GM12878 (cell line): Measurements from ENCODE around the gene B9D2. TPM values are rescaled to one million over a fixed set of nuclear protein-coding genes. Genes with fewer than 3 reads are reported as not detected.

Experiments
- ATF3 ChIP-seq: IDR thresholded peaks from 2 replicates; pipeline ENCODE4 v1.6.1; 2011; ENCODE audit warnings: low read depth, mild to moderate bottlenecking, low read length, moderate library complexity, borderline replicate concordance; ENCODE audit errors: extremely low read depth
- ATF7 ChIP-seq: fragments of 450-650 bp; IDR thresholded peaks from 2 replicates; pipeline ENCODE4 v1.6.1; 2016; ENCODE audit warnings: low read depth, mild to moderate bottlenecking
- BMI1 ChIP-seq: fragments of 450-650 bp; IDR thresholded peaks from 2 replicates; pipeline ENCODE4 v1.6.1; 2016; ENCODE audit warnings: mild to moderate bottlenecking, moderate library complexity, borderline replicate concordance
- CEBPB ChIP-seq, 2 experiments: fragments of 150-350 bp in 1 of 2; IDR thresholded peaks; 2 replicates each; pipeline ENCODE4 v1.6.1; 2012 to 2014; ENCODE audit warnings: low read depth in 2 of 2, low read length in 2 of 2, borderline replicate concordance in 1 of 2, inconsistent platforms in 1 of 2
- E2F8 ChIP-seq: fragments of 450-650 bp; IDR thresholded peaks from 2 replicates; pipeline ENCODE4 v1.6.1; 2018; ENCODE audit warnings: mild to moderate bottlenecking, low read depth, moderate library complexity; ENCODE audit not compliant: partially characterized antibody
- FOXM1 ChIP-seq: IDR thresholded peaks from 2 replicates; pipeline ENCODE4 v1.6.1; 2012; ENCODE audit warnings: low read depth, mild to moderate bottlenecking, inconsistent platforms, low read length, moderate library complexity
- HDGF ChIP-seq: fragments of 450-650 bp; IDR thresholded peaks from 2 replicates; pipeline ENCODE4 v1.6.1; 2016; ENCODE audit warnings: antibody characterized with exemption
- IKZF2 ChIP-seq, 2 experiments: fragments of 450-650 bp; IDR thresholded peaks; 2 replicates each; pipeline ENCODE4 v1.6.1; 2017; ENCODE audit warnings: mild to moderate bottlenecking in 2 of 2, moderate library complexity in 2 of 2
- IRF4 ChIP-seq: IDR thresholded peaks from 2 replicates; pipeline ENCODE4 v1.6.1; 2011; ENCODE audit warnings: low read depth, low read length
- KDM1A ChIP-seq: fragments of 200-600 bp; sonication (generic); IDR thresholded peaks from 2 replicates; pipeline ENCODE4 v1.6.1; 2016; ENCODE audit warnings: borderline replicate concordance
- KLF5 ChIP-seq: fragments of 450-650 bp; IDR thresholded peaks from 2 replicates; pipeline ENCODE4 v1.6.1; 2014; ENCODE audit warnings: mild to moderate bottlenecking; ENCODE audit not compliant: partially characterized antibody
- LARP7 ChIP-seq: fragments of 450-650 bp; IDR thresholded peaks from 2 replicates; pipeline ENCODE4 v1.6.1; 2017; ENCODE audit warnings: mild to moderate bottlenecking
- MAX ChIP-seq: IDR thresholded peaks from 2 replicates; pipeline ENCODE4 v1.6.1; 2012; ENCODE audit warnings: low read depth, low read length, improper control_type of control experiment
- MTA2 ChIP-seq: fragments of 450-650 bp; IDR thresholded peaks from 2 replicates; pipeline ENCODE4 v1.6.1; 2016; ENCODE audit warnings: low read depth, mild to moderate bottlenecking, moderate library complexity
- MTA3 ChIP-seq: IDR thresholded peaks from 2 replicates; pipeline ENCODE4 v1.6.1; 2012; ENCODE audit warnings: low read length, inconsistent platforms, borderline replicate concordance
- NBN ChIP-seq: fragments of 450-650 bp; IDR thresholded peaks from 2 replicates; pipeline ENCODE4 v1.6.1; 2016
- NFIC ChIP-seq: IDR thresholded peaks from 2 replicates; pipeline ENCODE4 v1.6.1; 2012; ENCODE audit warnings: low read depth, mild to moderate bottlenecking, inconsistent platforms, low read length, moderate library complexity
- PKNOX1 ChIP-seq: fragments of 450-650 bp; IDR thresholded peaks from 2 replicates; pipeline ENCODE4 v1.6.1; 2016; ENCODE audit warnings: mild to moderate bottlenecking
- POLR2AphosphoS5 ChIP-seq: IDR thresholded peaks from 2 replicates; pipeline ENCODE4 v1.6.1; 2011; ENCODE audit warnings: mild to moderate bottlenecking, low read length, inconsistent platforms
- SMAD5 ChIP-seq: IDR thresholded peaks from 2 replicates; pipeline ENCODE4 v1.6.1; 2016; ENCODE audit warnings: antibody characterized with exemption, low read depth
- STAT1 ChIP-seq: fragments of 450-650 bp; conservative IDR thresholded peaks from 2 replicates; pipeline ENCODE4 v1.6.1; 2014; ENCODE audit warnings: antibody characterized with exemption, mild to moderate bottlenecking
- TAF1 ChIP-seq: IDR thresholded peaks from 2 replicates; pipeline ENCODE4 v1.6.1; 2011; ENCODE audit warnings: mild to moderate bottlenecking, low read depth, low read length, borderline replicate concordance
- WRNIP1 ChIP-seq: IDR thresholded peaks from 2 replicates; pipeline ENCODE4 v1.6.1; 2011; ENCODE audit warnings: low read depth, low read length, improper control_type of control experiment, borderline replicate concordance
- YBX1 ChIP-seq: fragments of 450-650 bp; IDR thresholded peaks from 2 replicates; pipeline ENCODE4 v1.6.1; 2016; ENCODE audit warnings: antibody characterized with exemption
- ZBTB40 ChIP-seq: fragments of 450-650 bp; IDR thresholded peaks from 2 replicates; pipeline ENCODE4 v1.6.1; 2016; ENCODE audit warnings: mild to moderate bottlenecking, moderate library complexity, borderline replicate concordance
- polyA plus RNA-seq, 11 experiments: library from polyadenylated mRNA; depleted of rRNA in 4 of 11; unstranded in 6 of 11; stranded (reverse) in 5 of 11; fragments of >200 nt; fragmentation: Nextera tagmentation in 4 of 11; fragmentation: Illumina TruSeq in 1 of 11; extraction: Ambion mirVana in 4 of 11; extraction: Trizol in 1 of 11; gene quantifications; 1 replicate in 1 of 11; 2 replicates in 10 of 11; pipeline versions ENCODE4 v1.2.1 to v1.2.3, GENCODE V29; 2011 to 2016; ENCODE audit warnings: inconsistent platforms in 2 of 11, missing spikeins in 2 of 11, low read depth in 1 of 11
- total RNA-seq, 4 experiments: library from RNA; depleted of rRNA in 3 of 4; stranded (reverse); fragments of >200 nt in 3 of 4; fragmentation: Illumina TruSeq in 1 of 4; extraction: Trizol in 1 of 4; gene quantifications; 2 replicates each; pipeline versions ENCODE4 v1.2.1 to v1.2.3, GENCODE V29; 2013 to 2021

B9D2 gene
- total and polyA plus RNA-seq, 10 of the 15 experiments (the other 5 are each of a cell fraction or from before 2014, with no cell fraction given) = 2.4 to 12.4 (median 5.0) TPM

- TF ChIP-seq ATF7 = no peak
- no peak for TF ChIP-seq BMI1
- TF ChIP-seq MAX = no peak
- peak; percentile 20; the same call in 1 of the 2 replicates for TF ChIP-seq SMAD5
- no peak for TF ChIP-seq KDM1A
- no peak; the same call in 1 of the 2 replicates for TF ChIP-seq PKNOX1
- TF ChIP-seq IRF4 = no peak
- no peak for TF ChIP-seq WRNIP1
- TF ChIP-seq FOXM1 = no peak
- TF ChIP-seq ZBTB40 = peak; percentile 79; the same call in 1 of the 2 replicates
- no peak for TF ChIP-seq YBX1
- TF ChIP-seq STAT1 = no peak
- TF ChIP-seq MTA3 = no peak
- no peak for TF ChIP-seq MTA2
- TF ChIP-seq TAF1 = no peak
- TF ChIP-seq HDGF = peak; percentile 17; the same call in 1 of the 2 replicates
- no peak for TF ChIP-seq ATF3
- TF ChIP-seq POLR2AphosphoS5 = peak; percentile 52
- no peak for TF ChIP-seq NFIC
- no peak for TF ChIP-seq CEBPB (IDR thresholded peaks at IDR 0.05; ENCODE audit: borderline replicate concordance in 1 of 2, low read depth in 2 of 2, low read length in 2 of 2)
- TF ChIP-seq LARP7 = 0 out of 2 replicates have a peak, but pooled peaks have one; percentile 12
- TF ChIP-seq IKZF2 (IDR thresholded peaks at IDR 0.05) = peak in 1 of 2 experiments; percentile 32; a peak in 1 of 4 replicates
- no peak for TF ChIP-seq E2F8
- peak; percentile 46 for TF ChIP-seq NBN
- TF ChIP-seq KLF5 = no peak
These were observed 36.8 kb downstream of the B9D2 start (continued) for GRCh38 chr19:41327076-41327575.
